Renal pelvis (tissue), 12 donors: Measurements from ENCODE around the gene KIF19. TPM values are rescaled to one million over a fixed set of nuclear protein-coding genes. Genes with fewer than 3 reads are reported as not detected.
"Not testable (repeated sequence)": the region's sequence is repeated elsewhere in the genome, so short reads cannot be mapped to it uniquely, and the experiment has no call there.

Source experiments
- DNase-seq: peaks from one replicate; pipeline ENCODE4 v3.0.0-alpha.2; 2013
- long read RNA-seq, 16 experiments: transcript quantifications; one replicate each; lab custom pipeline, GENCODE V29; 2026
- polyA plus RNA-seq, 3 donors: library from polyadenylated mRNA; unstranded; fragments of 120-200 nt; gene quantifications; one replicate each; pipeline ENCODE4 v1.2.1, GENCODE V29; 2013; ENCODE audit not compliant: insufficient read length in 3 of 3

The KIF19 gene, protein sequence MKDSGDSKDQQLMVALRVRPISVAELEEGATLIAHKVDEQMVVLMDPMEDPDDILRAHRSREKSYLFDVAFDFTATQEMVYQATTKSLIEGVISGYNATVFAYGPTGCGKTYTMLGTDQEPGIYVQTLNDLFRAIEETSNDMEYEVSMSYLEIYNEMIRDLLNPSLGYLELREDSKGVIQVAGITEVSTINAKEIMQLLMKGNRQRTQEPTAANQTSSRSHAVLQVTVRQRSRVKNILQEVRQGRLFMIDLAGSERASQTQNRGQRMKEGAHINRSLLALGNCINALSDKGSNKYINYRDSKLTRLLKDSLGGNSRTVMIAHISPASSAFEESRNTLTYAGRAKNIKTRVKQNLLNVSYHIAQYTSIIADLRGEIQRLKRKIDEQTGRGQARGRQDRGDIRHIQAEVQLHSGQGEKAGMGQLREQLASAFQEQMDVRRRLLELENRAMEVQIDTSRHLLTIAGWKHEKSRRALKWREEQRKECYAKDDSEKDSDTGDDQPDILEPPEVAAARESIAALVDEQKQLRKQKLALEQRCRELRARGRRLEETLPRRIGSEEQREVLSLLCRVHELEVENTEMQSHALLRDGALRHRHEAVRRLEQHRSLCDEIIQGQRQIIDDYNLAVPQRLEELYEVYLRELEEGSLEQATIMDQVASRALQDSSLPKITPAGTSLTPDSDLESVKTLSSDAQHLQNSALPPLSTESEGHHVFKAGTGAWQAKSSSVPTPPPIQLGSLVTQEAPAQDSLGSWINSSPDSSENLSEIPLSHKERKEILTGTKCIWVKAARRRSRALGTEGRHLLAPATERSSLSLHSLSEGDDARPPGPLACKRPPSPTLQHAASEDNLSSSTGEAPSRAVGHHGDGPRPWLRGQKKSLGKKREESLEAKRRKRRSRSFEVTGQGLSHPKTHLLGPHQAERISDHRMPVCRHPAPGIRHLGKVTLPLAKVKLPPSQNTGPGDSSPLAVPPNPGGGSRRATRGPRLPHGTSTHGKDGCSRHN
- under 1 TPM; 0.22 to 0.96 (median 0.50) TPM for polyA plus RNA-seq
- long read RNA-seq, donor 1: 0 reads
- long read RNA-seq, donor 2: 0 reads
- long read RNA-seq, donor 3: 0 reads
- long read RNA-seq, donor 4: 0 reads
- long read RNA-seq, donor 5: 0 reads
- long read RNA-seq, donor 6: 0 reads
- long read RNA-seq, donor 7: 0 reads
- long read RNA-seq, donor 8: 0 reads
- long read RNA-seq, donor 9: 0 reads
- long read RNA-seq, donor 10: 0 reads
- long read RNA-seq, donor 11: 0 reads
- long read RNA-seq, donor 12: 0 reads
- long read RNA-seq, donor 13: 0 reads
- long read RNA-seq, donor 14: 0 reads
- long read RNA-seq, donor 15: 0 reads
- long read RNA-seq, donor 16: 0 reads

DNA sequence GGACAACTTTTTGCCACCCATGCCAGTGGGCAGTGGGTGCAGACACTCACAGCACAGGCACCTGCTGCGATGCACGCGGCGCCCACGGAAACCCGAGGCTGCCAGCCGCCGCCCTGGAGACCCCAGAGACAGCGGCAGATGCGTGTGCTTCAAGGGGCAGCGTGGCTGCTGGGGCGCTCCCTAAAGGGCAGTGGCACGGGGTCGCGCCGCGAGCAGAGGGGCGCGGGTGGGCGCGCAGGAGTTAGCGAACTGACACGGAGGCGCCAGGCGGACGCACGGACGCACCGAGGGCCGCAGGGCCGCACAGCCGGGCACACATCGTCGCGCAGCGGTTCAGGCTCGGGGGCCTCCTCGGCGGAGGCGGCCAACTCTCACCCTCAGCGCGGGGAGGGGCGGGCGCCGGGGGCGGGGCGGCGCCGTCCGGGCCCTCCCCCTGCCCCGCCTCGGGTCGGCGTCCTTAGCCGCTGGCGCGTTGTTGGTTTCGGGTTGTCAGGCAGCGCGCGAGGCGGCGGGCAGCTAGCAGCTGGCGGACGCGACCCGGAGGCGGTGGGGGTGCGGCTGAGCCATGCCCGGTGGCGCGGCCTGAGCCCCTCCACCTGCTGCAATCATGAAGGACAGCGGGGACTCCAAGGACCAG lies at the start of gene KIF19:
Gene KIF19, plus strand, starts transcription at position 484 of the 637 bp plus-strand sequence. Its CDS starts 124 bp downstream, at position 608.
- DNase-seq: peak; percentile 42

DNA sequence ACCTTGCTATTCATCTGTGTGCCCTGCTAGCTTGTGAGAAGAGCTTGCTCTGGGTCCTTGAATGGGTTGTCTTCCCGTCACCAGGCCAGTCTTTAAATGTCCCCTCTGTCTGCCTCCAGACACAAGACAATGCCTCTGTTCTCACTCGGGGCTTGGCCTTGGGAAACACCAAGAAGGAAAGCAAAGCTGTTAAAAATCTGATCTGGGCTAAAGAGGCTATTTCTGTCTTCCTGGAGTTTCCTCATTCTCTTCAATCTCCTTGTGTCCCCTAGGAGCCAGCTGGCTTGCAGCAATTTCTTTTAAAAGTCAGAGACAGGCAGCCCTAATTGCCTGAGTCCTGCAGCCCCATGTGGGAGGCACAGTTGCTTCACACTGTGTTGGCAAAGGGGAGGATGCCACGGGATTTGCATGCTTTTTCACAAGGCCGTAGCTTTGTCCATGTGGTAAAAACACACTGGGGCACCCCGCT lies 49.5 kb upstream of the KIF19 start:
- no peak for DNase-seq

DNA sequence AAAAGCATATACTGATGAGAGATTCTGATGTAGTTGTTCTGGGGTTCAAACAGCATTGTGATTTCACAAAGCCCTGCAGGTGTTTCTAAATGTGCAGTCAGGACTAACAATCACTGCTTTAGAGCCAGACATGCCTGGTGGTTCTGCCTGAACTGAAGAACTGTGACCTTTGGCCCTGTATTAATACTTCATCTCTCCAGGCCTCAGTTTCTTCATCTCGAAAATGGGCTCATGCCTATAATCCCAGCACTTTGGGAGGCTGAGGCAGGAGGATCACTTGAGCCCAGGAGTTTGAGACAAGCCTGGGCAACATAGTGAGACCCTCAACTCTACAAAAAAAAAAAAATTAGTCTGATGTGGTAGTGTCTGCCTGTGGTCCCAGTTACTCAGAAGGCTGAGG lies 48.1 kb upstream of the KIF19 start:
- no peak for DNase-seq

DNA sequence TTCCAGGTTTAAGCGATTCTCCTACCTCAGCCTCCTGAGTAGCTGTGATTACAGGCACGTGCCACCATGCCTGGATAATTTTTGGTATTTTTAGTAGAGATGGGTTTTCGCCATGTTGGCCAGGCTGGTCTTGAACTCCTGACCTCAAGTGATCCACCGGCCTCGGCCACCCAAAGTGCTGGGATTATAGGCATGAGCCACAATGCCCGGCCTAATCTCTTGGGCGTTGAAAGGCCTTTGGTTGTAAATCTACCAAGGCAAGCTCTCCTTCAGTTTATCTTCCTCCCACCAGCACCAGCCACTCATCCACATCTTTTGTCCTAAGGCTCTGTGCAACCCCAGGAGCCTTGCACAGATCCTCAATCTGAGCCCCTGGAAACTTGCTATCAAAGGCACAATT lies 46.4 kb upstream of the KIF19 start:
- DNase-seq: not testable (repeated sequence)

DNA sequence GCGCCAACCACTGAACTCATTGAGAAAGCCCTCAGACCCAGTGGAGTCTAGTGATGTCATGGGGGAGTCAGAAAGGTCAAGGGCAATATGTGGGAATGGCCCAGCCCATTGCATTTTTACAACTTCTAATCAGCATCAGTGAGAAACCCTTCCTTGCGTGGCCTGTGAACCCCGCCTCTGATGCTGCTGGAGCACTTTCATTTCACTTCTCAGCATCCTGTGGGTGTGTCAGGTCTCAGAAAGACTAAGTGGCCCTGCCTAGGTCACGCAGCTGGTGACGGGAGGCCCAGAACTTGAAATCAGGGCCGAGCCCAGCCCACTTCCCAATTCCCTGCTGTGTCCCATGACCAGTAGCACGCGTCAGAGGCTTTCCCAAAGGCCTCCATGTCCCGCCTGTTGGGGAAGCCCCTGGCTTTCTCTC lies 45.9 kb upstream of the KIF19 start:
- DNase-seq: no peak

DNA sequence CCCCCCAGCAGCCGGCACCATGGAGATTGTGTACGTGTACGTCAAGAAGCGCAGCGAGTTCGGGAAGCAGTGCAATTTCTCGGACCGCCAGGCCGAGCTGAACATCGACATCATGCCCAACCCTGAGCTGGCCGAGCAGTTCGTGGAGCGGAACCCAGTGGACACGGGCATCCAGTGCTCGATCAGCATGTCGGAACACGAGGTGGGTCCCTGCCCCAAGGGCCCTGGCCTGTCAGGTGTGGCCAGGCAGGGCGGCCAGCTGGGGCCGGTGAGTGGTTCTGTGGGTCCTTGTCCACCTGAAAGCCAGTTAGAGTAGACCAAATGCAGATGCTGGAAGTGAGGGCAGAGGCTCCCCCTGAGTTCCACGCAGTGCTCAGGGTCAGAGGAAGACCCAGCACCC lies 44.2 kb upstream of the KIF19 start:
- no peak for DNase-seq

DNA sequence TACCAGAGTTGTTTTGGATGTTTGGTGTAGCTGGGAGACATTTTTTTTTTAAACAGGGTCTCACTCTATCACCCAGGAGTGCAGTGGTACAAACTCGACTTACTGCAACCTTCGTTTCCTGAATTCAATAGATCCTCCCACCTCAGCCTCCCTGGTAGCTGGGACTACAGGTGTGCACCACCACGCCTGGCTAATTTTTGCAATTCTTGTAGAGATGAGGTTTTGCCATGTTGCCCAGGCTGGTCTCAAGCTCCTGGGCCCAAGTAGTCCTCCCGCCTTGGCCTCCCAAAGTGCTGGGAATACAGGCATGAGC lies 43.8 kb upstream of the KIF19 start:
- DNase-seq: not testable (repeated sequence)

DNA sequence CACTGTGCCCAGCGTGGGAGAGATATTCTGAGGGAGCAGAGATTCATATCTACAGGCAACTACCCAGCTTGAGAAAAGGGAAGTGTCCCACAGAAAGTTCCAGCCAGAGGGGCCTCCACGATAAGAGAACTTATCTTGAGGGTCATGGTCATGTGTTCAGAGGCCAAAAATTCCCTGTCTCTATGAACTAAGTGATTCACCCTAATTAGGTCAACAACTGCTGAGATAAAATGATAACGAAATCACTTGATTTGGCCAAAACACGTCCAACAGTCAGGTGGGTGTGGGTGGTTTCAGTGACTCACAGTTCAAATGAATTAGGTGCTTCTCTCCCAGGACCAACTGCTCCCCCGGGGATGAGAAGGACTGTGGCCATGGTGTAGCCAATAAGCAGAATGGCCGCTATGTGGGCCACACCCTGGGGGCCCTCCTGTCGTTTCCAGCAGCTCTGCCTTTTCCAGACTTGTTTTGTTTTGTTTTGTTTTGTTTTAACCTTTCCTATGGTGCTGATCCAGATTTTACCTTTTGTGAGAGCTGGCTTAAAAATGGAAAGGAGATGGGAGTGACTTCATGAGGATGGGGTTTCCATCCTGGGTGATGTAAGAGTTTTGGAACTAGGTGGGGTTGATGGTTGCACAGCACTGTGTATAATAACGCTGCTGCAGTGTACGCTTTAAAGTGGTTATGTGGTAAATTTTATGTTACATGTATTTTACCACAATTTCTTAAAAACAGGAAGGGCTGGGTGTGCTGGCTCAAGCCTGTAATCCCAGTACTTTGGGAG lies 43.2 kb upstream of the KIF19 start:
- DNase-seq: no peak

DNA sequence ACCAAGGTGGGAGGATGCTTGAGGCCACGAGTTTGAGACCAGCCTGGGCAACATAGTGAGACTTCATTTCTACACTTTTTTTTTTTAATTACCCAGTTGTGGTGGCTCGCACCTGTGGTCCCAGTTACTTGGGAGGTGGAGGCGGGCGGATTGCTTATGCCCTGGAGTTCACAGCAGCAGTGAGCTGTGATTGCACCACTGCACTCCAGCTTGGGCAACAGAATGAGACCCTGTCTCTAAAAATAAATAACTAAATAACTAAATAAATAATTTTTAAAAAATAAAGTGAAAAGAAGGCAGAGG lies 42.7 kb upstream of the KIF19 start:
- no peak for DNase-seq

DNA sequence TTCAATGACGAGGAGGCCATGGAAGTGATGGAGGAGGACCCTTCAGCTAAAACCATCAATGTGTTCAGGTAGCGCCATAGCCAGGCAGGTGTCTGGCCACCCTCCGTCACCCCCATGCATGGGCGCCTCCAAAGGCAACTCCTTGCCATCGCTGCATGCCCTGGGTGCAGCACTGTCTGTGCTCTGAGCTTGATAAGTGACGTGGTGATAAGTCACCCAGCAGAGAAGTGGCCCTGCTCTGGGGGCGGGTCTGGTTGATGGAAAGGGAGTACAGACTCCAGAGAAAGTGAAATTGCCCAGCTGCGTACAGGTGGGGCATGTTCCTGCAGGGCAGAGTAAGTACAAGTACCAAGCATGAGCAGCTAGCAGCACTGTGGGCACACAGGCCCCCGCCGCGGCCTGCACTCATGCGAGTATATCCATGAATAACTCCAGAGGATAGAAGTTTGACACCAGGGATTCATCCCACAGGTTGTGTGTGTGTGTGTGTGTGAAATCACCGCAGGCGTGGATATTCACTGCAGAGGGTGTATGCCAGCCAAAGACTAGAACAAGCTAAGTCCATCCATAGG lies 38.9 kb upstream of the KIF19 start:
- no peak for DNase-seq

DNA sequence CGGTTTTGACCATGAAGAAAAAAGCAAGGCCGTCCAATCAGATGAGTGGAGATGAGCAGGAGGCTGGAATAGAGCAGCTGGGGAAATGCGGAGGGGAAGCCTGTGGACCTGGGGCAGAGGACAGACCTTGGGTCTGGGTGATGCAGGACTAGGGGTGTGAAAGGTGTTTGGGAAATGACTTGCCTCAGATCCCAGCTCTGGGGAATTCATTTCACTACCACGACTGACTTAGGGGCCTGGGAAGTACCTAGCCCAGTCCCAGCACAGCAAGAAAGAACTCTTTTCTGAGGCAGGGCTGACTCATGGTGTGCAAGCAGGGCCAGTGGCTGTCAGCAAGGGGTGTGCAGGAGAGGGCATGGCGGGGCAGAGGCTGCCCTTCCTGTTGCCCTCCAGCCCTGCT lies 37.2 kb upstream of the KIF19 start:
- no peak for DNase-seq

DNA sequence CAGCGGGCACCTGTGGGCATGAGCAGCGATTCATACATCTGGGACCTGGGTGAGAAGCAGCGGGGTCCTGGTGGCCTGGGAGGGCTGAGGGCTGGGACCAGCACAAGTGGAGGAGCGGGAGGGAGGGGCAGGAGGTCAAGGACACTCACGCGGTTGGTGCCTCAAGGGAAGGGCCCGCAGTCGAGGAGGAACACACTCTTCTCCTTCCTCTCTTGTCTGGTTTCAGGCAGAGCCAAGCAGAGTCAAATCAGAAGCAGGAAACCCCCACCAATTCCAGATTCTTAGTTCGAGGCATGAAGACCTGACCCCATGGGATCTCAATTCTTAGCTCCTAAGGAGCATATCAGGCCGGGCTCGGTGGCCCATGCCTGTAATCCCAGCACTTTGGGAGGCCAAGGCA lies 36.3 kb upstream of the KIF19 start:
- no peak for DNase-seq

DNA sequence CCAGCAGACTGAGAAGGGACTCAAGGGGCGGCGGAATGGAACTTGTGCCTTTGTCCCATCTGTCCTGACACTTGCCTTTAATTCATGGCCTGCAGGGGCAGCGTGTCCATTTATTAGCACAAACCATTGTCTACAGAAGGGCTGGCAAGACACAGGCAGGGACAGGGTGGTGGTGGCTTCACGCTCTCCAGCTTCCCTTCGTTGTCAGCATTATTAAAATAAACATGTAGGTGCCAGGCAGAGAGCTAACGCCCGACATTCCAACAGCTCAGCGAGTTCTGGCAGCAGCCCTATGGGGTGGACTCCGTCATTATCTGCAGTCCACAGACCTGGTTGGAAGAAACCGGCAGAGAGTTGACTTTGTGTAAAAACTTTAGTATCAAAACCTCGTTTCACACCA lies 35.7 kb upstream of the KIF19 start:
- no peak for DNase-seq

DNA sequence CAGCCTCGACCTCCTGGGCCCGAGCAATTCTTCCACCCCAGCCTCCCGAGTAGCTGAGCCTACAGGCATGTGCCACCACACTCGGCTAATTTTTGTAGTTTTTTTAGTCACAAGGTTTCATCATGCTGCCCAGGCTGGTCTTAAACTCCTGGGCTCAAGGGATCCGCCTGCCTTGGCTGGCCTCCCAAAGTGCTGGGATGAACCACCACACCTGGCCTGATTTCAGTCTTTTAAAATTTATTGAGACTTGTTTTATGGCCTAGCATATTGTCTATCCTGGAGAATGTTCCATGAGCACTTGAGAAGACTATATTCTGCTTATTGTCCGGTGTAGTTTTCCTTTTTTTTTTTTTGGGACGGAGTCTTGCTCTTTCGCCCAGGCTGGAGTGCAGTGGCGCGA lies 33.5 kb upstream of the KIF19 start:
- DNase-seq: no peak

DNA sequence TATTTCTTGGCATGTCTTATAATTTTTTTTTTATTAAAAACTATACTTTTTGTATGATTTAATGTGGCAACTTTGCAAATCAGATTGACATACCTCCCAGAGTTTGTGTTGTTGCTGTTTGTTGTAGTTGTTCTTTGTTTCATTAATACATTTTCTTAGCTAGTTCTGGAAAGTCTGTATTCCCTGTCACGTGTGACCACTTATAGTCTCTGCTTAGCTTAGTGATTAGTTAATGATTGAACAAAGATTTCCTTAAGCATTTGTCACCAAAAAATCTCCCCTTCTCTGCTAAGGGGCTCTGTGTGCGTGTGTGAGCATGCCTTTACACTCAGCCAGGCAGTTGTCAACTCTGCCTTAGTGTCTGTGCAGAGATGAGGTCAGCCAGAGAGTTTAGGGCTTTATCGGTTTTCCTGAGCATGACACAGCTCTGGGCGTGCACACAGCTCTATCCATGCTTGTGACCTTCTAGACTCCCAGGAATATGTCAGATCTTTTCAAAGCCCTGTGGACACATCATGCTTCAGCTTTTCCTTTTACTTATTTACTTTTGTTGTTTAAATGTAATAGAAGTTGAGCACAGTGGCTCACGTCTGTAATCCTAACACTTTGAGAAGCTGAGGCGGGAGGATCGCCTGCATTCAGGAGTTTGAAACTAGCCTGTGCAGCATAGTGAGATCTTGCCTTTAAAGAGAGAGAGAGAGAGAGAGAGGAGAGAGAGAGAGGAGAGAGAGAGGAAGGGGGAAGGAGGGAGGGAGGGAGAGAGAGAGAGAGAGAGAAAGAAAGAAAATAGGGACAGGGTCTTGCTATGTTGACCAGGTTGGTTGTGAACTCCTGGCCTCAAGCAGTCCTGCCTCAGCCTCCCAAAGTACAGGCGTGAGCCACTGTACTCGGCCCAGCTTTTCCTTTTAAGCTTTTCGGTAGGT lies 30.1 kb upstream of the KIF19 start:
- DNase-seq: no peak

DNA sequence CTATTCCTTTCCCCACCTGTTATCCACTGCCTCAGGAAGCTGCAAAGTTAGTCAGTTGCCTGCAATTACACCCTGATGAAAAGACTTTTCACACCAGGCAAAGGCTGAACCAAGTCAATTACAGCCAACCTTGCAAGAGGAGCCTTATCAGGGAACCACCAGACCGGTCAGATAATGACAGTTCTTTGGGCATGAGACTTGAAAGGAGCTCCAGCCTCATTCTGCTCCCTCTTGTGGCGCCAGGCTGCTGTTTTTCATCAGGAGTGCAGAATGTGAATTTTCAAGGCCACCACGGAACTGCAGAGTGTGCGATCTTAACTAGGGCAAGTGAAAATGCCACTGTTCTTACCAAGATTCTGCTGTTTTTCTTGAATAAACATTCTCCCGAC lies 29.5 kb upstream of the KIF19 start:
- peak; percentile 69 for DNase-seq

DNA sequence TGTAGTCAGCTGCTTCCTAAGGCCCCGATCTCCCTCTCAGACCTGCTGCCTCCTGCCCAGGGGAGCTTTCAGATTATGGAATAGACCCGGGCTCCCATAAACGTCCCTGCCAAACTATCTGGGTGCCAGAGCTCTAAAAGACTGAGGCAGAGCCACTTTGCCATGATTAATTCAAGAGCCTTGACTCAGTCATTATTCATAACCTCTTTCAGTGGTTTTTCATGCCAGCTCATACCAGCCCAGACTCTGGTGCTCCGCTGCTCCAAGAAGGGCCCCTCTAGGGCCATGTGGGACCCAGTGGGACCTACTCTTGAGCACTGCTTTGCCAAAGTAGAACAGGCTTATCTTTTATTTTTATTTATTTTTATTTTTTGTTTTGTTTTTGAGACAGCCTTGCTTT lies 28.1 kb upstream of the KIF19 start:
- DNase-seq: no peak

DNA sequence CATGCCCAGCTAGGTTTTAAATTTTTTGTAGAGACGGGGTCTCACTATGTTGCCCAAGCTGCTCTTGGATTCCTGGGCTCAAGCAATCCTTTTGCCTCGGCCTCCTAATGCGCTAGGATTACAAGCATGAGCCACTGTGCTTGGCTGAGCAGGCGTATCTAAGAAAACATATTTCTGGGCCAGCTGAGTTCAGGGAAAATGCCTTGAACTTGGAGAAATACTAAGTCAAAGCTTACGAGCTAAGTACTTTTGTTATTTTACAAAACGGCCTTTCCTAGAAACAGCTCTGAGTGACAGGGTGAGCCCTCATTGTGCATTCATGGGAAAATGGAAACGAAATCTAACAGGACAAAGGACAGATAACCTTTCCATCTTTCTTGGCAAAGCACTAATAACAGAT lies 27.2 kb upstream of the KIF19 start:
- DNase-seq: no peak

DNA sequence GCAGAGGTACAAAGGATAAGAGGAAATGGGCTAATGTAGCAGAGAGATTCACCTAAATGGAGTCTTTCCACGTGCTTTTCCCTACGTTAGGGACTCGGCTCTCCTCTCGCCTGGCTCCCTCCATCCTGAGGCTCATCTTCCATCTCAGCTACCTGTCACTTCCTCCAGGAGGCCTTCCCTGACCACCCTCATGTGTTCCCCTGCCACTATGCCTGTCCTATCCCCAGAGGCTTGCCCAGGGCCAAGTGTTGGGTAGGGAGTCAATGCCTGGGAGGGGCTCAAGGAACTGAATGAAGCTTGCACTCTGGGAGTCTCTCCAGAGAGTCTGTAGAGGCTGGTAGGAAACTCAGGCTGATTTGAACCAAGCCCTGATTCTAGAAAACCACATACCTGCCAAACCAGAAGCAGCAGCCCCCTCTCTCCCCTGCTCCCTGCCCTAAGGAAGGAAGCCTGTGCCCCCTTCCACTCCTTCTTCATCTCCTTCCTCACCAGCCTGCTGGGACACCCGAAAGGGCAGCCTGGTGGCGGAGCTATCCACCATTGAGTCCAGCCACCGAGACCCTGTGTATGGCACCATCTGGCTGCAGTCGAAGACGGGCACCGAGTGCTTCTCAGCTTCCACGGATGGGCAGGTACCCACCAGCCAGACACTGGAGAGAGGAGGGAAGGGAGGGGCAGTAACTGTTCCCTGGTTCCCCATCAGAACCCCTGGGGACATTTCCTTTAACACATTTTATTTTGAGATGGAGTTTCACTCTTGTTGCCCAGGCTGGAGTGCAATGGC lies 26.6 kb upstream of the KIF19 start:
- no peak for DNase-seq
